ENCODE results near the gene GARNL3. TPM values are rescaled to one million over a fixed set of nuclear protein-coding genes. Genes with fewer than 3 reads are reported as not detected.

The GARNL3 gene
- total RNA-seq, 1 experiment from 2014 or later: 11.5 TPM

DNA sequence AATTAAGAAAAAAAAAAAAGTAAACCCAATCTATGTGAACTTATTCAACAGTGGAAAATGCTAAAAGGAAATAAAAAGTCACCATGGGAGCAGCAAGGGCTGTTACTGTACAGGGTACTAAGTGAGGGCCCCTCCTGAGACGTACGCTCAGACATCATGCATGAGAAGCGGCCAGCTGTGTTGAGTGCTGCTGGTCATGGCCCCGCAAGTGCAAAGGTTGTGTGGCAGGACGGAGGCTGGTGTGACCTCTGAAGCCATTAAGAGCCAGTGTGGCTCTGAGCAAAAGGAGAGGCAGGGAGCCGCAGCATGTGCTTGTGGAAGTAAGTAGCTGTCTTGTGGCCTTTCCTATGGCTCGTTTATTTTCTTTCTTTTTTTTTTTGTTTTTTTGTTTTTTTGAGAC, 156.5 kb downstream of the GARNL3 start:
- Histone ChIP-seq H3K36me3 (ENCODE audit: control insufficient read depth, insufficient read depth, low read length) (no peaks in the 10 kb centered on the region; the same call in 1 of the 2 replicates), H3K9me3 (ENCODE audit: control insufficient read depth, insufficient read depth, low read depth, low read length) (no peaks in the 10 kb centered on the region), H3K27ac (ENCODE audit: low read length) (no peak overlapping the region), H3K4me1 (ENCODE audit: control insufficient read depth, insufficient read depth, low read length) (peaks cover 17% of the 10 kb centered on the region), H3K4me3 (ENCODE audit: low read depth in 2 of 2, low read length in 2 of 2) (no peak overlapping the region), H3K27me3 (ENCODE audit: control insufficient read depth, insufficient read depth, low read length) (no peaks in the 10 kb centered on the region)
- TF ChIP-seq, protein P1, sequence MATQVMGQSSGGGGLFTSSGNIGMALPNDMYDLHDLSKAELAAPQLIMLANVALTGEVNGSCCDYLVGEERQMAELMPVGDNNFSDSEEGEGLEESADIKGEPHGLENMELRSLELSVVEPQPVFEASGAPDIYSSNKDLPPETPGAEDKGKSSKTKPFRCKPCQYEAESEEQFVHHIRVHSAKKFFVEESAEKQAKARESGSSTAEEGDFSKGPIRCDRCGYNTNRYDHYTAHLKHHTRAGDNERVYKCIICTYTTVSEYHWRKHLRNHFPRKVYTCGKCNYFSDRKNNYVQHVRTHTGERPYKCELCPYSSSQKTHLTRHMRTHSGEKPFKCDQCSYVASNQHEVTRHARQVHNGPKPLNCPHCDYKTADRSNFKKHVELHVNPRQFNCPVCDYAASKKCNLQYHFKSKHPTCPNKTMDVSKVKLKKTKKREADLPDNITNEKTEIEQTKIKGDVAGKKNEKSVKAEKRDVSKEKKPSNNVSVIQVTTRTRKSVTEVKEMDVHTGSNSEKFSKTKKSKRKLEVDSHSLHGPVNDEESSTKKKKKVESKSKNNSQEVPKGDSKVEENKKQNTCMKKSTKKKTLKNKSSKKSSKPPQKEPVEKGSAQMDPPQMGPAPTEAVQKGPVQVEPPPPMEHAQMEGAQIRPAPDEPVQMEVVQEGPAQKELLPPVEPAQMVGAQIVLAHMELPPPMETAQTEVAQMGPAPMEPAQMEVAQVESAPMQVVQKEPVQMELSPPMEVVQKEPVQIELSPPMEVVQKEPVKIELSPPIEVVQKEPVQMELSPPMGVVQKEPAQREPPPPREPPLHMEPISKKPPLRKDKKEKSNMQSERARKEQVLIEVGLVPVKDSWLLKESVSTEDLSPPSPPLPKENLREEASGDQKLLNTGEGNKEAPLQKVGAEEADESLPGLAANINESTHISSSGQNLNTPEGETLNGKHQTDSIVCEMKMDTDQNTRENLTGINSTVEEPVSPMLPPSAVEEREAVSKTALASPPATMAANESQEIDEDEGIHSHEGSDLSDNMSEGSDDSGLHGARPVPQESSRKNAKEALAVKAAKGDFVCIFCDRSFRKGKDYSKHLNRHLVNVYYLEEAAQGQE (IDR thresholded peaks at IDR 0.05; ENCODE audit: insufficient read depth in 1 of 2, low read depth in 2 of 2, low read length in 1 of 2): no peak
- no peak for TF ChIP-seq SIN3A (IDR thresholded peaks at IDR 0.05; ENCODE audit: borderline replicate concordance, insufficient read depth, low read depth, low read length)
- TF ChIP-seq POLR2AphosphoS5 (IDR thresholded peaks at IDR 0.05; ENCODE audit: low read depth, low read length): no peak
- no peak for TF ChIP-seq TCF7L2 (IDR thresholded peaks at IDR 0.05; ENCODE audit: low read depth, low read length)
- TF ChIP-seq, protein P2, sequence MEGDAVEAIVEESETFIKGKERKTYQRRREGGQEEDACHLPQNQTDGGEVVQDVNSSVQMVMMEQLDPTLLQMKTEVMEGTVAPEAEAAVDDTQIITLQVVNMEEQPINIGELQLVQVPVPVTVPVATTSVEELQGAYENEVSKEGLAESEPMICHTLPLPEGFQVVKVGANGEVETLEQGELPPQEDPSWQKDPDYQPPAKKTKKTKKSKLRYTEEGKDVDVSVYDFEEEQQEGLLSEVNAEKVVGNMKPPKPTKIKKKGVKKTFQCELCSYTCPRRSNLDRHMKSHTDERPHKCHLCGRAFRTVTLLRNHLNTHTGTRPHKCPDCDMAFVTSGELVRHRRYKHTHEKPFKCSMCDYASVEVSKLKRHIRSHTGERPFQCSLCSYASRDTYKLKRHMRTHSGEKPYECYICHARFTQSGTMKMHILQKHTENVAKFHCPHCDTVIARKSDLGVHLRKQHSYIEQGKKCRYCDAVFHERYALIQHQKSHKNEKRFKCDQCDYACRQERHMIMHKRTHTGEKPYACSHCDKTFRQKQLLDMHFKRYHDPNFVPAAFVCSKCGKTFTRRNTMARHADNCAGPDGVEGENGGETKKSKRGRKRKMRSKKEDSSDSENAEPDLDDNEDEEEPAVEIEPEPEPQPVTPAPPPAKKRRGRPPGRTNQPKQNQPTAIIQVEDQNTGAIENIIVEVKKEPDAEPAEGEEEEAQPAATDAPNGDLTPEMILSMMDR (IDR thresholded peaks at IDR 0.05): no peak
- no TSS peak for BruUV-seq (replicated peaks)
- ATAC-seq: no peak
- intact Hi-C loops (cut with micrococcal nuclease; ENCODE audit: unreplicated experiment): no loop called here
- no peak for DNase-seq (ENCODE audit: low read depth, low spot score)
- ChIA-PET CTCF (interaction anchor here (0.7 kb wide), 1 partner anchor 715 kb away, joined by 3 read pairs; no protein-coding TSS in a partner anchor), POLR2A (no interaction called here)
- in situ Hi-C loops (cut with HindIII; ENCODE audit: low pct_unique_long_range_greater_than_20kb, low sequenced_read_pairs): no loop called here

DNA sequence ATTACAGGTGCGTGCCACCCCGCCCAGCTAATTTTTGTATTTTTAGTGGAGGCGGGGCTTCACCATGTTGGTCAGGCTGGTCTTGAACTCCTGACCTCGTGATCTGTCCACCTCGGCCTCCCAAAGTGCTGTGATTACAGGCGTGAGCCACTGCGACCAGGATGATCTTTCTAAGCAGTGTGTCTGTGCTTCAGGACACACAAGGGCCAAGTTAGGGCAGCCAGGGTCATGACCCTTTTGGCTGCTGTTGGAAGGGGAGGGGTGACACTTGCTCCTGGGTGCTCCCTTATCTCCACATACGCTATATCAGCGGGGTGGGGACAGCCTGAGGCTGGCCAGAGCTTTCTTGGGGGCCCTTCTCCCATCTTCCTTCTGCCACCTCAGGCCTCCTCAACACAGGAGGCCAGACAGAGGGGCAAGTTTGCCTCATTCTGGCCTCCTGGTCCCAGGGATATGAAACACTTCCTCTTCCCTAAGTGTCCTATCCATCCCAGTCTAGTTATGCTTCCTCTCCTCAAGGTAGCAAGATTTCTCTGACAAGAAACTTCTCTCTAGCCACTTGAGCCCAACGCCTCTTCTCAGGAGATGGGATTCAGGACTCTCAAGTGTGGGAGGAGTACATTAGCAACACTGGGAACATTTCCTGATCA, 157.7 kb downstream of the GARNL3 start:
- no peaks in the 10 kb centered on the region for H3K27me3 ChIP-seq (ENCODE audit: control insufficient read depth, insufficient read depth, low read length)
- no peak overlapping the region for H3K27ac ChIP-seq (ENCODE audit: low read length)
- H3K4me3 ChIP-seq (ENCODE audit: low read depth in 2 of 2, low read length in 2 of 2): peak overlapping the region; percentile 90 to 96
- in situ Hi-C loops (cut with HindIII; ENCODE audit: low pct_unique_long_range_greater_than_20kb, low sequenced_read_pairs): no loop called here
- POLR2A ChIA-PET: no interaction called here
- TF ChIP-seq TCF7L2 (IDR thresholded peaks at IDR 0.05; ENCODE audit: low read depth, low read length) (no peak), POLR2AphosphoS5 (IDR thresholded peaks at IDR 0.05; ENCODE audit: low read depth, low read length) (no peak)
- ATAC-seq: no peak
- no TSS peak for BruUV-seq (replicated peaks)
- H3K9me3 ChIP-seq (ENCODE audit: control insufficient read depth, insufficient read depth, low read depth, low read length): no peaks in the 10 kb centered on the region
- H3K4me1 ChIP-seq (ENCODE audit: control insufficient read depth, insufficient read depth, low read length): peaks cover 11% of the 10 kb centered on the region; the same call in 1 of the 2 replicates
- DNase-seq (ENCODE audit: low read depth, low spot score): no peak
- intact Hi-C loops (cut with micrococcal nuclease; ENCODE audit: unreplicated experiment): no loop called here
- H3K36me3 ChIP-seq (ENCODE audit: control insufficient read depth, insufficient read depth, low read length): no peaks in the 10 kb centered on the region; the same call in 1 of the 2 replicates
- CTCF ChIA-PET: no interaction called here

DNA sequence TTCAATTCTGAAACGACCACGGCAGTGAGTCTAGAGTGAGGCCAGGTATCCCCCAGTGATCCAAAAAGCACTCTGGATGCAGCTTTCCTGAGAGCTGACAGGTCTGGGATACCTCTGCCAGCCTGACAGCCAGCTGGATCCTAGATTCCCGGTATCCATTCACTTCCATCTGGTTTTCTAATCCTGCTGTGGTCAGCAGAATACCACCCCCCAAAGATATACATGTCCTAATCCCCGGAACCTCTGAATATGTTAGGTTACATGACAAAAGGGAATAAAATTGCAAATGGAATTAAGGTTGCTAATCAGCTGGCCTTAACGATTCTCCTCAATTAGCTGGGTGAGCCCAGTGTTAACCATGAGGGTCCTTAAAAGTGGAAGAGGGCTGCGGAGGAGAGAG, 158.2 kb downstream of the GARNL3 start:
- Histone ChIP-seq H3K9me3 (ENCODE audit: control insufficient read depth, insufficient read depth, low read depth, low read length) (no peaks in the 10 kb centered on the region), H3K4me1 (ENCODE audit: control insufficient read depth, insufficient read depth, low read length) (peaks cover 9% of the 10 kb centered on the region; the same call in 1 of the 2 replicates), H3K27me3 (ENCODE audit: control insufficient read depth, insufficient read depth, low read length) (no peaks in the 10 kb centered on the region), H3K4me3 (ENCODE audit: low read depth in 2 of 2, low read length in 2 of 2) (peak overlapping the region; percentile 90 to 96), H3K36me3 (ENCODE audit: control insufficient read depth, insufficient read depth, low read length) (no peaks in the 10 kb centered on the region; the same call in 1 of the 2 replicates), H3K27ac (ENCODE audit: low read length) (peak overlapping the region; percentile 95)
- no TSS peak for BruUV-seq (replicated peaks)
- TF ChIP-seq TCF7L2 (IDR thresholded peaks at IDR 0.05; ENCODE audit: low read depth, low read length) (no peak), POLR2AphosphoS5 (IDR thresholded peaks at IDR 0.05; ENCODE audit: low read depth, low read length) (no peak), SIN3A (IDR thresholded peaks at IDR 0.05; ENCODE audit: borderline replicate concordance, insufficient read depth, low read depth, low read length) (no peak)
- TF ChIP-seq, protein P1 (IDR thresholded peaks at IDR 0.05; ENCODE audit: insufficient read depth in 1 of 2, low read depth in 2 of 2, low read length in 1 of 2): no peak
- TF ChIP-seq, protein P2 (IDR thresholded peaks at IDR 0.05): no peak
- DNase-seq (ENCODE audit: low read depth, low spot score) (no peak), ATAC-seq (no peak)
- CTCF ChIA-PET: no interaction called here
- in situ Hi-C loops (cut with HindIII; ENCODE audit: low pct_unique_long_range_greater_than_20kb, low sequenced_read_pairs) (no loop called here), intact Hi-C loops (cut with micrococcal nuclease; ENCODE audit: unreplicated experiment) (no loop called here)
- POLR2A ChIA-PET: no interaction called here
